Activated CD4-positive, alpha-beta T cell treated with anti-CD3 and anti-CD28 coated beads, Interleukin-2, amount 10 ng/mL, durations not matched to agents 7 days and 5 days (primary cell): Measurements from ENCODE around the gene UTS2B. TPM values are rescaled to one million over a fixed set of nuclear protein-coding genes. Genes with fewer than 3 reads are reported as not detected.

Experiments used
- CTCF ChIA-PET: fragments of 350-600 bp; sonication (Branson Sonifier 250); formaldehyde crosslinking; loops from one replicate; lab custom pipeline; 2021; ENCODE audit warnings: antibody characterized with exemption; lab: Charles Lee
- POLR2A ChIA-PET: fragments of 350-600 bp; sonication (Branson Sonifier 250); formaldehyde crosslinking; loops from one replicate; lab custom pipeline; 2021; ENCODE audit warnings: antibody characterized with exemption; lab: Charles Lee
- DNase-seq: peaks from one replicate; pipeline ENCODE4 v3.0.0-alpha.2; 2020
- H3K27ac Mint-ChIP-seq: one replicate; pipeline ENCODE4 v1.8.0; 2021; ENCODE audit warnings: mild to moderate bottlenecking, moderate library complexity, mixed read lengths
- H3K27me3 Mint-ChIP-seq: one replicate; pipeline ENCODE4 v1.8.0; 2021; ENCODE audit warnings: mixed read lengths
- H3K36me3 Mint-ChIP-seq: one replicate; pipeline ENCODE4 v1.8.0; 2021; ENCODE audit warnings: low read depth, mixed read lengths
- H3K4me1 Mint-ChIP-seq: one replicate; pipeline ENCODE4 v1.8.0; 2021; ENCODE audit warnings: mixed read lengths
- H3K4me3 Mint-ChIP-seq: one replicate; pipeline ENCODE4 v1.8.0; 2021; ENCODE audit warnings: mild to moderate bottlenecking, moderate library complexity, mixed read lengths
- H3K9me3 Mint-ChIP-seq: one replicate; pipeline ENCODE4 v1.8.0; 2021; ENCODE audit warnings: mixed read lengths
- total RNA-seq, 2 experiments: library from RNA; stranded (reverse); gene quantifications; one replicate each; pipeline ENCODE4 v1.2.3, GENCODE V29; 2021

Gene UTS2B
- total RNA-seq, 2 experiments from 2014 or later, result 0.20 TPM; not detected in 1

DNA sequence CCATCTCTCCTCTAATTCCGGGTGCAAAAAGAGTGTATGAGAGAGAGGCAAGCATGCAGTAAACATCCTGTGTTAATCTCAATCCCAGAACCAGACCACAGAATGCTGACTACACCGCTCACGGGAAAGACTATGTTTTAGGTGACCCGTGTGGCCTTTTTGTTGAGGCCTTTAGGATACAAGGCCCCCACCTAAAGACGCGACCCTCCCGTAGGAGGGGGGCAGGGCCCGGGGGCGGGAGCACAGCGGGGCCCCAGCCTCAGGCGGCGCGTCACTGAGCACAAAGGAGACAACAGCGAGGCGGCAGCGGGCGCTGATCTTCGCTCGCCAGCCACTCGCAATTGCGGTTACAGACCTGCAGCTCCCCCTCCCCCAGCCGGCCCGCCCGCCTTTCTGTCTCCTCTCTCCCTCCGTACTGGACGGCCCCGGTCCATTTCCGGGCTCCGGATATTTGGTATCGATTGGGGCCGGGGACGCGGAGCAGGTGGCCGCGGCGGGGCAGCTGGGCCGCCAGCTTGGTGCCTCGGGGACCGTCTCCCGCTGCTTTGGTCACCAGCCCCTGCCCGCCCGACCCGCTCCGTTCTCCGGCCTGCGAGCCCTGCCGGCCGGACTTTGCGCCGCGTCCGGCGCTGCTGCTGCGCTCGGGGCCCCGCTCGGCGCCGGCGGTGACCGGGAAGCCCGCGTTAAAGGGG is 1.2 kb downstream of the UTS2B start, which contains the start of gene CCDC50:
TSS of gene CCDC50 (plus strand) at position 433 of the 692 bp plus-strand sequence. CDS start 281 bp downstream, outside the sequence.
- H3K9me3 Mint-ChIP-seq, result no peaks in the 10 kb centered on the region

DNA sequence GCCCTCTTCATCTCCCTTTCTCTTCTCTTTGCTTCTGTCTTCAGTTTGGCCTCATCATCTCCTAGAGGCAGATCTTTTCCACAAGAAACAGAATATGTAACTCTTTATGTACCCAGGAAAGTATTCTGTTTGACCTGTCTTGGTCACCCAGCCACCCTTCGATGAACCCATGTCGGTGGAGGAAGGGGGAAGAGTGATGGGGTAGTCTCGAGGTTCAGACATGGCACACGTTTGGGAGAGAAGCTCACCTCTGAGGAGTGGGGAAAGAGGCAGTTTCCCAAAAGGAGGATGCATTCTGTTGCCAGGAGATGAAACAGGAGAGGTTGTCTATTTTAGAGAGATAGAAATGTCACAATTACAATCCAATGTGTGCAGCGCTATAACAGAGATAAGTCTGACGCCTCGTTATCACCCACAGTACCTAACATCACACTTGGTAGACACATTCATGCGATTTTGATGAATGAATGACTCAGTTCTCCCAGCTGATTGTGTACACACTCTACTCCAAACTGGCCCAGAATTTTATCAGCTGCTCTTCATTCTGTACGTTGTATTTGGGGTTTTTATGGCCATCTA is 1.9 kb downstream of the UTS2B start:
- H3K27ac Mint-ChIP-seq, result peak overlapping the region; percentile 83
- DNase-seq, result no peak
- peak overlapping the region; percentile 55 for H3K4me3 Mint-ChIP-seq
- H3K4me1 Mint-ChIP-seq, result peaks cover 25% of the 10 kb centered on the region
- no peaks in the 10 kb centered on the region for H3K36me3 Mint-ChIP-seq
- POLR2A ChIA-PET, result no interaction called here
- peaks cover 13% of the 10 kb centered on the region for H3K27me3 Mint-ChIP-seq
- CTCF ChIA-PET, result no interaction called here
- no peaks in the 10 kb centered on the region for H3K9me3 Mint-ChIP-seq

More for the DNA sequence above, 1.2 kb downstream of the UTS2B start, which contains the start of gene CCDC50:
- Mint-ChIP-seq H3K36me3 (no peaks in the 10 kb centered on the region), H3K27me3 (peaks cover 13% of the 10 kb centered on the region), H3K4me1 (peaks cover 25% of the 10 kb centered on the region), H3K4me3 (peak within 1 kb of the TSS; percentile 79), H3K27ac (peak within 1 kb of the TSS; percentile 91)
- ChIA-PET POLR2A (no interaction called here), CTCF (no interaction called here)
- peak; percentile 64 for DNase-seq

DNA sequence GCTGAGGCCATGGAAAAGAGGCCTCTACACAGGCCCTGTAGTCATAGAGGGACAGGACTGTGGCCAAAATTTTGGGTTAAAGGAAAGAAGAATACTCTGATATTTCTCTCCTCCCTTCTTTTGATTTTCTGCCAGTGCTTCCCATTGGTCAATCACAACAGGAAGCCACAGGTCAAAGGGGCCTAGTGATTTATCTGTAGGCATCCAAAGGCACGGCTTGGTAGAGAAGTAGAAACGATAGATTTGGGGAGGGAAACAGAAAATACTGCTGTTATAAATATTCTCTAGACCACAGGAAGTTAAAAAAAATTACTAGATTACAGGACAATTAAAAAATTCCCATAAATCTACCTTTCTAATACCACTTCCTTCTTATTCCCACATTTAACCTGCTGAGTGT is 2.8 kb downstream of the UTS2B start:
- H3K27ac Mint-ChIP-seq, result no peak overlapping the region
- H3K36me3 Mint-ChIP-seq, result no peaks in the 10 kb centered on the region
- POLR2A ChIA-PET, result no interaction called here
- peaks cover 22% of the 10 kb centered on the region for H3K4me1 Mint-ChIP-seq
- CTCF ChIA-PET, result no interaction called here
- H3K9me3 Mint-ChIP-seq, result no peaks in the 10 kb centered on the region
- DNase-seq, result no peak
- H3K4me3 Mint-ChIP-seq, result no peak overlapping the region
- peaks cover 16% of the 10 kb centered on the region for H3K27me3 Mint-ChIP-seq

DNA sequence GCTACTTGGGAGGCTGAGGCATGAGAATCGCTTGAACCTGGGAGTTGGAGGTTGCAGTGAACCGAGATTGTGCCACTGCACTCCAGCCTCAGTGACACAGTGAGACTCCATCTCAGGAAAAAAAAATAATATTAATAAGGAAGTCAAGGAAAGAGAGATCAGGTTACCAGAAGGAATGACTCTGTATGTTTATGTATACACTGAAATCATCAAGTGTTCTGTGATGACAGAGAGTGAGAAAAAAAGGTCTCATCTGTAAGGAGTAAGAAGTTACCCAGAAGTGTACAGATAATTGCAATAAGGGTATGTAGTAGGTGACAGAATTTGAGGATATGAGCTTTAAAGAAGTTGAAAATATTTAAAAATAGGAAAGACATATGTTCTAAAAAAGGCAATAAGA is 5.4 kb downstream of the UTS2B start:
- Mint-ChIP-seq H3K36me3 (no peaks in the 10 kb centered on the region), H3K4me1 (peaks cover 9% of the 10 kb centered on the region), H3K27ac (no peak overlapping the region), H3K4me3 (no peak overlapping the region), H3K9me3 (no peaks in the 10 kb centered on the region), H3K27me3 (peaks cover 9% of the 10 kb centered on the region)
- ChIA-PET POLR2A (no interaction called here), CTCF (no interaction called here)
- DNase-seq, result no peak

DNA sequence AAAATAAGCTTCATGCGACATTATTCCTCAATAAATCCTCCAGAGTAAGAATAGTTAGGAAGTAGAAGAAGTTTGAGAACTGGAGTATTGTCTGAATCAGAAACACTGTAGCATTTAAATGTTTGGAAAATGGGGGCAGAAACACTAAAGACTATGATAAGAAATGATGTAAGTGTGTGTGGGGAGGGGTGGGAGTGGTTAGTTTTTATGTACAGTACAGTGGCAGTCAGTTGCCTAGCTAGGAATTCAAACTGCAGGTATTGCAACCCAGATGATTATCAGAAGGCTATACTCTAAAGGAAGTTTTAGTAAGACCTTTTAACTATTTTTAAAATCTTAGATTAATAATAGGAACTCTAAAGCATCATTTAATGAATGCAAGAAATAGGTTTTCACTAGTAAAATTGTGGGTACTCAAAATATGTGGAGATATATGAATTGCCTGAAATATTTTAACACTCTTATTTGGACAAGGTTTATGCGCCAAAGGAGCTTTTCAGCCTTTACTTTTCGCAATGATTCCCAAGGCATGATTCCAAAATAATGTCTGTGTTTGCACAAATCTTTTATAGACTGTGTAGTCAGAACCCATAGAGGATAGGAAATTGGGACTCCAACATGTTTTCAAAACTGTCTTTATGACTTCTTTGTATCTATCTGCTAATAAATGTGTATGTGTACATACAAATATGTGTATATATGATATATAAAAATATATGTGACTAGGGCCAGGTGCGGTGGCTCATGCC is 9.1 kb downstream of the UTS2B start:
- DNase-seq, result no peak
- Mint-ChIP-seq H3K4me3 (no peak overlapping the region), H3K27me3 (peaks cover 6% of the 10 kb centered on the region), H3K4me1 (no peaks in the 10 kb centered on the region), H3K9me3 (no peaks in the 10 kb centered on the region), H3K36me3 (no peaks in the 10 kb centered on the region), H3K27ac (no peak overlapping the region)
- CTCF ChIA-PET, result no interaction called here
- POLR2A ChIA-PET, result no interaction called here

DNA sequence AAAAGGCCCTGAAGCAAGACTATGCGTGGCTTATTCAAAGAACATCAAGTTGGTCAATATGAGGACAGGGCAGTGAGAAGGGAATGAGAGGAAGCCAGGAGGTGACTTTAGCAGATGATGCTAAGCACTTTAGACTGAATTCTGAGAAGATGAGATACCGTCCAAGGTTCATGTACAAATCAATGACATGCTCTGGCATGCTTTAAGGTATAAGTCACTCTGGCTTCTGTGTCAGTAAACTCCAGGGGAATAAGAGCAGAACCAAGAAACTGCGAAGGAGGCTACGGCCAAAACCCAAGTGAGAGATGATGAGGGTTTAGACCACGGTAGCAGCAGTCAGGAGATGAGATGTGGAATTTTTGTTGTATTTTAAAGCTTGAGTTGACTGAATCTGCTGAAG is 10.0 kb downstream of the UTS2B start:
- peaks cover 6% of the 10 kb centered on the region for H3K27me3 Mint-ChIP-seq

DNA sequence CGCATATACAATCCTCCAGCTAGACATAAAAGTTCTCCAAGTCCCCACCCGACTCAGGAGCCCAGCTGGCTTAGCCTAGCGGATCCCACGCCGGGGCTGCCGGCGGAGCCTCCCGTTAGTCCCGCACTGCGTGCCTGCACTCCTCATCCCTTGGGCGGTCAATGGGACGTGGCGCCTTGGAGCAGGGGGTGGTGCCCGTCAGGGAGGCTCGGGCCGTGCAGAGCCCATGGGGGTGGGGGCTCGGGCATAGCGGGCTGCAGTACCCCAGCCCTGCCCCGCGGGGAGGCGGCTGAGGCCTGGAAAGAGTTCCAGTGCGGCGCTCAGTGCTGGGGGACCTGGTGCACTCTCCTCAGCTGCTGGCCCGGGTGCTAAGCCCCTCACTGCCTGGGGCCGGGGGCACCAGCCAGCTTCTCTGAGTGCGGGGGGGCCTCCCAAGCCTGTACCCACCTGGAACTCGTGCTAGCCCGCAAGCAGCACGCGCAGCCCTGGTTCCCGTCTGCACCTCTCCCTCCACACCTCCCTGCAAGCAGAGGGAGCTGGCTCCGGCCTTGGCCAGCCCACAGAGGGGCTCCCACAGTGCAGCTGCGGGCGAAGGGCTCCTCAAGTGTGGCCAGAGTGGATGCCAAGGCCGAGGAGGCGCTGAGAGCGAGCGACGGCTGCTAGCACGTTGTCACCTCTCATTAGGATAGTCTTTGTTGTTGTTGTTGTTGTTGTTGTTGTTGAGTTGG is 13.3 kb downstream of the UTS2B start:
- no peaks in the 10 kb centered on the region for H3K4me1 Mint-ChIP-seq
- POLR2A ChIA-PET, result no interaction called here
- no peaks in the 10 kb centered on the region for H3K9me3 Mint-ChIP-seq
- no peak for DNase-seq
- CTCF ChIA-PET, result no interaction called here
- H3K4me3 Mint-ChIP-seq, result no peak overlapping the region
- H3K36me3 Mint-ChIP-seq, result no peaks in the 10 kb centered on the region
- no peaks in the 10 kb centered on the region for H3K27me3 Mint-ChIP-seq
- no peak overlapping the region for H3K27ac Mint-ChIP-seq

More for the DNA sequence above, 10.0 kb downstream of the UTS2B start:
- no peak overlapping the region for H3K27ac Mint-ChIP-seq
- no peak for DNase-seq
- no peaks in the 10 kb centered on the region for H3K4me1 Mint-ChIP-seq
- H3K4me3 Mint-ChIP-seq, result no peak overlapping the region
- H3K36me3 Mint-ChIP-seq, result no peaks in the 10 kb centered on the region
- POLR2A ChIA-PET, result no interaction called here
- CTCF ChIA-PET, result no interaction called here
- no peaks in the 10 kb centered on the region for H3K9me3 Mint-ChIP-seq

DNA sequence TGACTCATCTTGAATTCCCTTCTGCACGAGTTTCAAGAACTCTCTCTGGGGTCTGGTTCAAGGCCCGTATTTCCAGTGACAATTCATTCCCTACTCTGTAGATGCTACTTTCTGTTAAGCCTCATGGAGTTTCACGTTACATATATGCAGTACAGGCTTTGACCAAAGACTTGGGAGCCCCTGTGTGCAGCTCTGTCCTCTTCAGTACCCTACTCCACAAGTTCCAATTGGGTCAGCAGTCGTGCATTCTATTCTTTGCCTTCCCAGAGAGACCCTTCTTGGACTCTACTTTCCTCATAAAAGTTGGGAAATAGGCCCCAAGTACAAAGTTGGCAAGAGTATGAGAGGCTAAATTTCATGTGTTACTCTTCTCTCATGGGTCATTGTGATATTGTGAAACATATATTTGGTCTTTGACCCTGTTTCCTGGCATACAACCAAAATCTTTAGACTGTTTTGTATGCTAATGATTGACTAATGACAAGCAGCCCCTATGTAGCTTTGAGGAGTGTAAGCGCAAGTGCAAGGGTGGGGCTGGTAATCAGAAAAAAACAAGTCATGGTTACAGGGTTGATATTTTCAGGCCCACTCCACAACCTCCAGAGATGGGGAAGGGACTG is 16.1 kb downstream of the UTS2B start:
- DNase-seq, result no peak
- Mint-ChIP-seq H3K36me3 (no peaks in the 10 kb centered on the region), H3K4me3 (no peak overlapping the region), H3K4me1 (no peaks in the 10 kb centered on the region), H3K9me3 (no peaks in the 10 kb centered on the region), H3K27ac (no peak overlapping the region), H3K27me3 (no peaks in the 10 kb centered on the region)
- ChIA-PET CTCF (interaction anchor here (0.7 kb wide), 1 partner anchor 1072 kb away, joined by 3 read pairs; no protein-coding TSS in a partner anchor), POLR2A (no interaction called here)

DNA sequence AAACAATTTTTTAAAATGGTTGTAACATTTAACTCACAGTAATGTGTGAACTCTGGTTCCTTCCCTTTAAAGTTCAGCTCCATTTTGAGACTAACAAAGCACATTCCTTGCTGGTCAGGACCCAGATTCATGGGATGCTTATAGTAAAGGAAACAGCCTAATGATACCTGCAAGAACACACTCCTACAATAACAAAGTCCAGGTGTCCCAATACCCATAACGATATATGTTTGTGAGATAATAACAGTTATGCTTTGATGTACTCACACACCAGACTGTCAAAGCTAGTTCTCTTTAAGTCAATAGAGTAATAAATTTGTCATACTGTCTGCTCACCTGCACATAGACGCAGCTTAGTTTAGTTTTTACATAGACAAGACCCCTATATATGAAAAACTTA is 17.0 kb downstream of the UTS2B start:
- no peak for DNase-seq
- POLR2A ChIA-PET, result no interaction called here
- no peaks in the 10 kb centered on the region for H3K36me3 Mint-ChIP-seq
- no peak overlapping the region for H3K27ac Mint-ChIP-seq
- H3K4me3 Mint-ChIP-seq, result no peak overlapping the region
- no peaks in the 10 kb centered on the region for H3K27me3 Mint-ChIP-seq
- CTCF ChIA-PET, result interaction anchor here (0.6 kb wide), 1 partner anchor 373 kb away, joined by 4 read pairs; no protein-coding TSS in a partner anchor
- H3K4me1 Mint-ChIP-seq, result no peaks in the 10 kb centered on the region
- no peaks in the 10 kb centered on the region for H3K9me3 Mint-ChIP-seq

DNA sequence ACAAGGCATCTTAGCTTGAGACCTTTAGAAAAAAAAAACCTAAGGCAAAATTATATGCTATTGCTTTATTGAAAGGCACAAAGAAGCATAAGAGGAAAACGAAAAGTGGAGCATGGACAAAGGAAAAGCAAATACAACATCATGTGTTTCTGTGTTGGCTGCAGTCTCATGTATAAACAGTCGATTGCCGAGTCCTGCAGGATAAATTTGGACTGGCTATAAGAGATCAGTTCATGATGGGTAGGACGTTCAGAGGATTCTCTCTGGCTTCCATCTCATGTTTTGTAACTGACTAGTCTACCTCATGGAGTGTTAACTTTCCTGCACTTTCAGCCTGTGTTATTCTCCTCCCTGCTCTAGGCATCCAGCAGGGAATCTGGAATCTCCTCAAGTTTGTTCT is 23.0 kb downstream of the UTS2B start:
- H3K9me3 Mint-ChIP-seq, result no peaks in the 10 kb centered on the region
- H3K27ac Mint-ChIP-seq, result no peak overlapping the region
- no peaks in the 10 kb centered on the region for H3K4me1 Mint-ChIP-seq
- H3K36me3 Mint-ChIP-seq, result no peaks in the 10 kb centered on the region
- no peak for DNase-seq
- CTCF ChIA-PET, result no interaction called here
- POLR2A ChIA-PET, result no interaction called here
- peaks cover 2% of the 10 kb centered on the region for H3K27me3 Mint-ChIP-seq
- H3K4me3 Mint-ChIP-seq, result no peak overlapping the region

DNA sequence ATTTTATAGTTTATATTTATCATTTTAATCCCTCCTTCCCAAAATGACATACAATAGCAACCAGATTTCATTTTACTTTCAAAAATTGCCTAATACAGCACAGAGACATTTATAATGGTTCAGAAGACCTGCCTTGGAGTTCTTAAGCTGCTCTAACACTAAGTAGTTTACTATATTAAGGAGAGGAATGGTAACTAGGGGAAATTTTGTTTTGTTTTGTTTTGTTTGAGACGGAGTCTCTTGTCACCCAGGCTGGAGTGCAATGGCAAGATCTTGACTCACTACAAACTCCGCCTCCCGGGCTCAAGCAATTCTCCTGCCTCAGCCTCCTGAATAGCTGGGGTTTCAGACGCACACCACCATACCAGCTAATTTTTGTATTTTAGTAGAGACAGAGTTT is 23.9 kb downstream of the UTS2B start:
- no peaks in the 10 kb centered on the region for H3K4me1 Mint-ChIP-seq
- DNase-seq, result no peak
- ChIA-PET POLR2A (no interaction called here), CTCF (no interaction called here)
- no peaks in the 10 kb centered on the region for H3K36me3 Mint-ChIP-seq
- no peaks in the 10 kb centered on the region for H3K9me3 Mint-ChIP-seq
- no peak overlapping the region for H3K4me3 Mint-ChIP-seq
- peaks cover 2% of the 10 kb centered on the region for H3K27me3 Mint-ChIP-seq
- no peak overlapping the region for H3K27ac Mint-ChIP-seq

DNA sequence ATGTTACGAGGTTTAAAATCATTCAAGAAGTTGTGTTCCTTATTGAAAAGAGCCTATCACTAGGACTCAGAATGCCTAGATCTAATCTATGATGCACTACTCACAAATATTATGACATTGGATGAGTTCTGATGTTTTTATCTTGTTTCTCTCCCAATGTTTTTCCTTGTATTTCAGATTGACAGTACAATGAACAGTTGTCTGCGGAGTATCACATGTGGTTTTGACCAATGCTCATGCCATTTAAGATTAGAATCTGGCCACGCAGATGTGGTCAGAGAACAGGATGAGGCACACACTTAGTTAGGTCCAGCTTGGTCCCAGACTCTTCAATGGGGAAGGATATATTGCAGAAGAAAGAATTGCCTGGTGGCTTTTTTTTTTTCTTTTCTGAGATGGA is 26.7 kb downstream of the UTS2B start:
- ChIA-PET CTCF (no interaction called here), POLR2A (no interaction called here)
- Mint-ChIP-seq H3K36me3 (no peaks in the 10 kb centered on the region), H3K27me3 (peaks cover 2% of the 10 kb centered on the region), H3K4me3 (no peak overlapping the region), H3K4me1 (no peaks in the 10 kb centered on the region), H3K9me3 (no peaks in the 10 kb centered on the region), H3K27ac (no peak overlapping the region)
- DNase-seq, result no peak
